ENCODE measurements around the gene COMT. TPM values are rescaled to one million over a fixed set of nuclear protein-coding genes. Genes with fewer than 3 reads are reported as not detected.
A peak's percentile ranks its signal among the peaks of the same experiment; 100 is the strongest.

COMT gene
- total and polyA plus RNA-seq, 3 donors from 2014 or later = 147 to 427 (median 278) TPM

DNA sequence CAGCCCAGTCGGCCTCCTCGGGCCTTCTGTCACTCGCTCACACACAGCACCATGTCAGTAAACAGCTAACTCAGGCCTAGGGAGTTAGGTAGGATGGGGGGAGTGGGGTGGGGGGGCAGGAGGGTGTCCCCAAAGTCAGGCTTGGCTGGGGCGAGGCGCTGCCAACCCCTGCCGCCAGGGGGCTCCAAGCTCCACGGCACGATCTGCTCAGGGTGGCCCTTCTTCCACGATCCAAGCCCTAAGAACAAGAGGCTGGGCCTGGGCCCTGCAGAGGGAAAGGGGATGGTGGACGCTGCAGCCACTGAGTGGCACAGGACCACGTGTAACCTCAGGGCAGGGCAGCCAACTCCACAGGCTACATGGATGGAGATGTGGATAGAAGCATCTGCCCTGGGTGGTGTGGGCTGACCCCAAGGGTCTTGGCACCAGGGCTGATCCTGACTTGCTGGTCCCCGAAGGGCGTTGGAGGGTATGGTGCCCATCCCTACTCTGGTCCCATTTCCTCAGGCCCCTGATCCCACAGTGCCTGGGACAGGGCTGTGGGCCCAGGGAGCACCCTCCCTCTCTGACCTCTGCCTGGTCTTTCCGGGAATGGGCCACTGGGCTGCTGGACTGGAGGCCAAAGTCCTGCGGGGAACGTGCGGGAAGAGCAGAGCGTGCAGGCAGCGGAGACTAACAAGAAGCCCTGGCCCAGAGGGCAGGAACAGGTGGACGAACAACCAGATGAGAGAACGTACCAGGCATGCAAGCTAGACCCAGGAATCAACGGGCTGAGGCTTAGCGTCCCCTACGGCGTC lies 29.1 kb downstream of the COMT start:
- H3K9me3 ChIP-seq = no peaks in the 10 kb centered on the region
- 61 to 74% methylated on average over 18 to 25 of the region's 25 CpGs for WGBS, 2 donors
- intact Hi-C loops (cut with DNase I; ENCODE audit: low total_unique reads) = loop anchor here (5.0 kb wide), 1 partner anchor 42 kb away; no protein-coding TSS in a partner anchor
- H3K27me3 ChIP-seq = no peaks in the 10 kb centered on the region
- DNase-seq = peak; percentile 56
- TF ChIP-seq POLR2A (IDR thresholded peaks at IDR 0.05) = no peak
- TF ChIP-seq, protein P1, sequence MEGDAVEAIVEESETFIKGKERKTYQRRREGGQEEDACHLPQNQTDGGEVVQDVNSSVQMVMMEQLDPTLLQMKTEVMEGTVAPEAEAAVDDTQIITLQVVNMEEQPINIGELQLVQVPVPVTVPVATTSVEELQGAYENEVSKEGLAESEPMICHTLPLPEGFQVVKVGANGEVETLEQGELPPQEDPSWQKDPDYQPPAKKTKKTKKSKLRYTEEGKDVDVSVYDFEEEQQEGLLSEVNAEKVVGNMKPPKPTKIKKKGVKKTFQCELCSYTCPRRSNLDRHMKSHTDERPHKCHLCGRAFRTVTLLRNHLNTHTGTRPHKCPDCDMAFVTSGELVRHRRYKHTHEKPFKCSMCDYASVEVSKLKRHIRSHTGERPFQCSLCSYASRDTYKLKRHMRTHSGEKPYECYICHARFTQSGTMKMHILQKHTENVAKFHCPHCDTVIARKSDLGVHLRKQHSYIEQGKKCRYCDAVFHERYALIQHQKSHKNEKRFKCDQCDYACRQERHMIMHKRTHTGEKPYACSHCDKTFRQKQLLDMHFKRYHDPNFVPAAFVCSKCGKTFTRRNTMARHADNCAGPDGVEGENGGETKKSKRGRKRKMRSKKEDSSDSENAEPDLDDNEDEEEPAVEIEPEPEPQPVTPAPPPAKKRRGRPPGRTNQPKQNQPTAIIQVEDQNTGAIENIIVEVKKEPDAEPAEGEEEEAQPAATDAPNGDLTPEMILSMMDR (IDR thresholded peaks at IDR 0.05) = peak; percentile 55 to 89 (median 75)
- H3K4me1 ChIP-seq = no peaks in the 10 kb centered on the region
- no peak overlapping the region for H3K27ac ChIP-seq
- H3K36me3 ChIP-seq (ENCODE audit: low read depth, missing control alignments) = no peaks in the 10 kb centered on the region
- H3K4me3 ChIP-seq = no peak overlapping the region

DNA sequence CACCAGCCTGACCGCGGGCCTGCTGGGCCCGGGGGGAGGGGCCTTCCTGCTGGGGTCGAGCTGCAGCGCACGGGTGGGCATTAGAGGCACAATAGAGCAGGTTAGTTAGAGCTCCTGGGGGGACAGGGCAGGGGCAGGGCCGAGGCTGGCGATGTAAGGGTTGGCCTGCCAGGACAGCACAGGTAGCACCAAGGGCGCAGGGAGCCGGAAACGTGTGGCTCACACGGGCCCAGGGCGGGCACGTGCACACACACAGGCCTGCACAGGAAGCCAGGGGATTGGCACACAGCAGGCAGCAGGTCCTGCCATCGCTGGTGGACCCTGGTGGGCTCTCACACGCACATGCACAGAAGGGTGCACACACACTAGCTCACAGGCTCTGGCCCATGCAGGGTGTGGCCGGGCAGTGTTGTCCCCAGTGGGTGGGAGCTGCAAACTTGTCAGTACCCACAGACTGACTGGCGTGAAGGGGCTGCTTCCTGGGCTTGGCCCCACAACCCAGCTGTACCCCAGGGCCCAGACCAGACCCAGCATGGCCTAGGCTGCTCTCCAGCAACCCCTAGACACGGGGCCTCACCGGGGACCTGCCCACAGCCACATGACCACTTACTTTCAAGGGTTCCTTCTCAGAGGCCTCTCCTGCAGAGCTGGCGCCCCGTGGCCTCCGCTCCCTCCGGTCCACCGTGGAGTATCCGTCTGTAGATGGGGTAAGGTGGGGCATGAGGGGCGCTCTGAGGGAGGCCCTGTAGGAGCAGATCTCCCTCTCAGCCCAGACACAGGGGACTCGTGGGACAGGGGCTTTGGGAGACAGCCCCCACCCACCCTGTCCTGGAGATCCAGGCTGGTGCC lies 29.9 kb downstream of the COMT start:
- H3K36me3 ChIP-seq (ENCODE audit: low read depth, missing control alignments) = no peaks in the 10 kb centered on the region

DNA sequence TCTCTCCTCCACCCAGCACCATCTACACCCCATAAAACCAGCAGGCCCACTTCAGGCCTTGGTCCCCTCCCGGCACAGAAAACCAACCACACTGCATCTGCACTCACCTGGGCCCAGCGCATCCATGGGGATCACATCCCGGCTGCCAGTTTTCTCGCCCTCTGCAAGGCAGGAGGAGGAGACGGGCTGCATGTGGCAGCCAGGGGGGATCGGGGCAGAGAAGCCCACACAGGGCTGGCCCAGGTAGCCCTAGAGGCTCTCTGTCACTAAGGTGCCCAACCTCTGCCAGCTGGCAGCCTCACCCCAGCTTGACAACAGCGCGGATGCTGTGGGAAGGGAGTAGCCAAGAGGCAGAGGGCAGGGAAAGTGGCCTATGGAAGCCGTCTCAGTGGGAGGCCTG lies 30.7 kb downstream of the COMT start:
- no peak for DNase-seq
- Histone ChIP-seq H3K27ac (no peak overlapping the region), H3K36me3 (ENCODE audit: low read depth, missing control alignments) (no peaks in the 10 kb centered on the region), H3K9me3 (no peaks in the 10 kb centered on the region), H3K4me3 (no peak overlapping the region), H3K27me3 (no peaks in the 10 kb centered on the region), H3K4me1 (no peaks in the 10 kb centered on the region)
- intact Hi-C loops (cut with DNase I; ENCODE audit: low total_unique reads) = loop anchor here (5.0 kb wide), 1 partner anchor 40 kb away; no protein-coding TSS in a partner anchor
- TF ChIP-seq POLR2A (IDR thresholded peaks at IDR 0.05) = no peak
- TF ChIP-seq, protein P1 (IDR thresholded peaks at IDR 0.05) = no peak
- 84 to 90% methylated on average over 9 of the region's 9 CpGs for WGBS, 2 donors

More for the DNA sequence above, 29.9 kb downstream of the COMT start:
- intact Hi-C loops (cut with DNase I; ENCODE audit: low total_unique reads) = loop anchor here (5.0 kb wide), 1 partner anchor 41 kb away; no protein-coding TSS in a partner anchor
- no peaks in the 10 kb centered on the region for H3K4me1 ChIP-seq
- 76 to 80% methylated on average over 13 to 26 of the region's 28 CpGs for WGBS, 2 donors
- no peaks in the 10 kb centered on the region for H3K27me3 ChIP-seq
- H3K4me3 ChIP-seq = no peak overlapping the region
- no peak for TF ChIP-seq POLR2A (IDR thresholded peaks at IDR 0.05)
- TF ChIP-seq, protein P1 (IDR thresholded peaks at IDR 0.05) = no peak
- no peak for DNase-seq
- no peaks in the 10 kb centered on the region for H3K9me3 ChIP-seq
- H3K27ac ChIP-seq = no peak overlapping the region

DNA sequence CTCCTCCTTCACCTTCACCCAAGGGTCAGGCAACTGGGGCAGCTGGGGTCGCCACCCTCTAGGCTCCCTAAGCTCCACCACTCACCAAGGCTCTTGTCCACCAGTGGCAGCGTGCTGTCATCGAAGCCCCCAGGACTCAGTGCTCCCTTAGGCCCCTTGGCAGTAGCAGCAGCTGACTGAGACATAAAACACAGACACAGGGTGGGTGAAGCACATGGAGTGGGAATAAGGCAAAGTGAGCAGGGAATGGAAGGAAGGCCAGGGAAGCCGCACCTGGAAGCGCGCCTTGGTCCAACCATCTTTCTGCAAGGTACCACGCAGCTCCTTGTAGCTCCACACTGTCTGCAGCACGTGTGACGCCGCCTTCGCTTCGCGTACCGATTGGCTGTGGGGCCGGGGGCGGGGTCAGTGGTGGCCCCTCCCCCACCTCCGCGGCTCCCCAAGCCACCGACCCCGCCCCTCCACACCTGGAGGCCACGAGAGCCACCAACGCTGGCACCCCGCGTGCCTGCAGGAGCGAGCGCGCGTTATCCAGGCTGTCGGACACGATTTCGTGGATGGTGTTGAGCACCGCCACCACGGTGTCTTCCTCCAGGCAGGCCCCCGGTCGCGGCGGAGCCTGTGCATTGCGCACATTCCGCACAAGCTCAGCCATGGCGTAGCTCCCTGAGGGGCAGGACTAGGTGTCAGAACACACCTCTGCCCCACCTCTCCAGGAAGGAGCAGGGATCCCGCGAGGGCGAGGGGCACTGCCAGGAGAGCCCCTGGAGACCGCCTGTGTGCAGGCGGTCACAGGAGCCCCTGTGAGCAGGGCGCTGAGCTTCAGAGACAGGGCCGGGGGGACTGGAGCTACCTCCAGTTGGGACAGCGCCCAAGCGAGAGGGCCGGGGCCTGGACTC lies 31.3 kb downstream of the COMT start:
- H3K36me3 ChIP-seq (ENCODE audit: low read depth, missing control alignments) = no peaks in the 10 kb centered on the region
- DNase-seq = peak; percentile 61
- no peak for TF ChIP-seq POLR2A (IDR thresholded peaks at IDR 0.05)
- TF ChIP-seq, protein P1 (IDR thresholded peaks at IDR 0.05) = no peak
- 65 to 81% methylated on average over 10 to 50 of the region's 50 CpGs for WGBS, 2 donors
- no peaks in the 10 kb centered on the region for H3K4me1 ChIP-seq
- H3K4me3 ChIP-seq = peak overlapping the region in 1 of 2 donors; percentile 17
- intact Hi-C loops (cut with DNase I; ENCODE audit: low total_unique reads) = loop anchor here (5.0 kb wide), 1 partner anchor 39 kb away; no protein-coding TSS in a partner anchor
- no peaks in the 10 kb centered on the region for H3K9me3 ChIP-seq
- H3K27ac ChIP-seq = no peak overlapping the region
- H3K27me3 ChIP-seq = no peaks in the 10 kb centered on the region
